Endothelial cell of umbilical vein (primary cell): Measurements from ENCODE around the gene LIG3. TPM values are rescaled to one million over a fixed set of nuclear protein-coding genes. Genes with fewer than 3 reads are reported as not detected.

Experiments used
- BruUV-seq: library from RNA; stranded (reverse); fragments of 400-500 nt; replicated peaks from 2 replicates; lab custom pipeline; 2021; lab: Mats Ljungman, UMichigan
- CTCF ChIA-PET: fragments of 300-600, 350-600 bp; sonication (Branson Sonifier 250); formaldehyde crosslinking; loops from one replicate; lab custom pipeline; 2021; ENCODE audit warnings: antibody characterized with exemption, inconsistent platforms; lab: Charles Lee
- POLR2A ChIA-PET: fragments of 300-600, 350-600 bp; sonication (Branson Sonifier 250); formaldehyde crosslinking; loops from one replicate; lab custom pipeline; 2021; ENCODE audit warnings: antibody characterized with exemption, inconsistent platforms; lab: Charles Lee
- DNase-seq: peaks from one replicate; pipeline ENCODE4 v3.0.0-alpha.2; 2011; ENCODE audit warnings: low read depth, low spot score
- FAIRE-seq: peaks from 2 replicates; lab custom pipeline; 2011; peaks lifted over from hg19 to GRCh38; lab: Jason Lieb, UNC
- H2AFZ ChIP-seq: 2 replicates; pipeline ENCODE4 v1.6.0; 2012; ENCODE audit warnings: low read depth, low read length, control low read depth, inconsistent platforms
- H3K27ac ChIP-seq: 2 replicates; pipeline ENCODE4 v1.5.1; 2011; ENCODE audit warnings: low read depth, mild to moderate bottlenecking, control low read depth, low read length, moderate library complexity; ENCODE audit not compliant: insufficient read depth
- H3K27me3 ChIP-seq, 2 experiments: 2 replicates each; pipeline versions ENCODE4 v1.6.0 to v1.6.1; 2011; ENCODE audit warnings: low read length in 2 of 2, mixed read lengths in 1 of 2; ENCODE audit not compliant: control insufficient read depth in 2 of 2, insufficient read depth in 2 of 2
- H3K36me3 ChIP-seq, 2 experiments: 2 replicates in 1 of 2; 3 replicates in 1 of 2; pipeline ENCODE4 v1.5.1; 2011; ENCODE audit warnings: low read length in 2 of 2, mild to moderate bottlenecking in 1 of 2, moderate library complexity in 1 of 2; ENCODE audit not compliant: control insufficient read depth in 2 of 2, insufficient read depth in 2 of 2; ENCODE audit errors: extremely low read depth in 1 of 2
- H3K4me1 ChIP-seq: 3 replicates; pipeline ENCODE4 v1.5.1; 2011; ENCODE audit warnings: mild to moderate bottlenecking, low read length; ENCODE audit not compliant: control insufficient read depth, insufficient read depth; ENCODE audit errors: extremely low read depth
- H3K4me2 ChIP-seq: 2 replicates; pipeline ENCODE4 v1.6.1; 2011; ENCODE audit warnings: low read length, control low read depth, mixed read lengths; ENCODE audit not compliant: insufficient read depth
- H3K4me3 ChIP-seq, 3 experiments: fragments of 200-600 bp in 1 of 3; sonication (generic), shearing (Covaris generic) in 1 of 3; replicated peaks in 1 of 3; 2 replicates each; pipeline ENCODE4 v1.5.1; 2011 to 2016; ENCODE audit warnings: control low read depth in 3 of 3, low read length in 3 of 3, mild to moderate bottlenecking in 2 of 3, inconsistent platforms in 1 of 3, low read depth in 1 of 3, moderate library complexity in 1 of 3; ENCODE audit not compliant: insufficient read depth in 1 of 3
- H3K79me2 ChIP-seq: 2 replicates; pipeline ENCODE4 v1.6.0; 2012; ENCODE audit warnings: low read length, inconsistent platforms; ENCODE audit not compliant: control insufficient read depth, insufficient read depth
- H3K9ac ChIP-seq: replicated peaks from 2 replicates; pipeline ENCODE3; 2011; ENCODE audit warnings: low read length, control low read depth; ENCODE audit not compliant: insufficient read depth; ENCODE audit errors: extremely low read depth
- H3K9me1 ChIP-seq: replicated peaks from 3 replicates; pipeline ENCODE4 v1.6.0; 2011; ENCODE audit warnings: mild to moderate bottlenecking, low read length; ENCODE audit not compliant: control insufficient read depth, insufficient read depth; ENCODE audit errors: extremely low read depth
- H3K9me3 ChIP-seq: replicated peaks from 2 replicates; pipeline ENCODE4 v1.5.1; 2012; ENCODE audit warnings: low read length, inconsistent platforms; ENCODE audit not compliant: control insufficient read depth, insufficient read depth
- H4K20me1 ChIP-seq: replicated peaks from 2 replicates; pipeline ENCODE3; 2011; ENCODE audit warnings: mild to moderate bottlenecking, low read length; ENCODE audit not compliant: control insufficient read depth, insufficient read depth; ENCODE audit errors: extremely low read depth
- EZH2 ChIP-seq: IDR thresholded peaks from 2 replicates; pipeline ENCODE4 v1.6.1; 2012; ENCODE audit warnings: borderline replicate concordance, low read depth, mild to moderate bottlenecking, moderate library complexity, low read length, inconsistent platforms; ENCODE audit not compliant: severe bottlenecking
- FOS ChIP-seq: IDR thresholded peaks from 2 replicates; pipeline ENCODE4 v1.6.1; 2011; ENCODE audit warnings: mild to moderate bottlenecking, low read length, moderate library complexity, borderline replicate concordance; ENCODE audit not compliant: insufficient read depth
- GATA2 ChIP-seq: IDR thresholded peaks from 2 replicates; pipeline ENCODE4 v1.7.0; 2011; ENCODE audit warnings: low read depth, mild to moderate bottlenecking, moderate library complexity, mixed read lengths, low read length; ENCODE audit not compliant: insufficient read length, insufficient read depth
- JUN ChIP-seq: IDR thresholded peaks from 2 replicates; pipeline ENCODE4 v1.6.1; 2011; ENCODE audit warnings: borderline replicate concordance, low read depth; ENCODE audit not compliant: insufficient read length, insufficient read depth
- MYC ChIP-seq: IDR thresholded peaks from one replicate; pipeline ENCODE4 v1.6.1; 2011; ENCODE audit warnings: mild to moderate bottlenecking, low read depth, low read length
- POLR2A ChIP-seq: IDR thresholded peaks from 2 replicates; pipeline ENCODE4 v1.6.1; 2012; ENCODE audit warnings: low read depth, mild to moderate bottlenecking, control low read depth, low read length
- POLR2AphosphoS5 ChIP-seq: IDR thresholded peaks from 2 replicates; pipeline ENCODE4 v1.6.1; 2012; ENCODE audit warnings: low read depth, mild to moderate bottlenecking, control low read depth, low read length, moderate library complexity; ENCODE audit not compliant: insufficient read depth
- dilution Hi-C: fragments of 300-500 bp; cut with MboI; formaldehyde crosslinking; loops from one replicate; pipeline ENCODE4 v1.15.0; 2019; ENCODE audit warnings: low sequenced_read_pairs; ENCODE audit not compliant: extremely low pct_ligation_motif_present
- intact Hi-C: fragments of 100-400 bp; cut with micrococcal nuclease; formaldehyde crosslinking; loops from one replicate; pipeline ENCODE4 v1.10.0; 2022
- polyA plus RNA-seq, 4 experiments: library from polyadenylated mRNA; depleted of rRNA in 3 of 4; stranded (reverse) in 3 of 4; unstranded in 1 of 4; fragments of >200 nt; gene quantifications; 2 replicates each; pipeline versions ENCODE4 v1.2.1 to v1.2.3, GENCODE V29; 2011 to 2012; ENCODE audit warnings: missing spikeins in 1 of 4
- total RNA-seq: library from RNA; stranded (reverse); gene quantifications from 2 replicates; pipeline ENCODE4 v1.2.3, GENCODE V29; 2021
- TF ChIP-seq, protein P1 (sequence below), 2 donors: IDR thresholded peaks; 1 replicate in 1 of 2; 2 replicates in 1 of 2; pipeline ENCODE4 v1.5.1; 2011; ENCODE audit warnings: low read length in 2 of 2, mild to moderate bottlenecking in 2 of 2, moderate library complexity in 2 of 2, control low read depth in 1 of 2, inconsistent platforms in 1 of 2, low read depth in 1 of 2; ENCODE audit not compliant: insufficient read depth in 1 of 2; ENCODE audit errors: extremely low read depth in 1 of 2
- TF ChIP-seq, protein P2 (sequence below): IDR thresholded peaks from 2 replicates; pipeline ENCODE4 v1.6.1; 2011; ENCODE audit not compliant: insufficient read depth, insufficient read length

The LIG3 gene
- total and polyA plus RNA-seq, 2 donors (not counting 3 experiments of a cell fraction or from before 2014, with no cell fraction given): 25.8 to 35.3 TPM

DNA sequence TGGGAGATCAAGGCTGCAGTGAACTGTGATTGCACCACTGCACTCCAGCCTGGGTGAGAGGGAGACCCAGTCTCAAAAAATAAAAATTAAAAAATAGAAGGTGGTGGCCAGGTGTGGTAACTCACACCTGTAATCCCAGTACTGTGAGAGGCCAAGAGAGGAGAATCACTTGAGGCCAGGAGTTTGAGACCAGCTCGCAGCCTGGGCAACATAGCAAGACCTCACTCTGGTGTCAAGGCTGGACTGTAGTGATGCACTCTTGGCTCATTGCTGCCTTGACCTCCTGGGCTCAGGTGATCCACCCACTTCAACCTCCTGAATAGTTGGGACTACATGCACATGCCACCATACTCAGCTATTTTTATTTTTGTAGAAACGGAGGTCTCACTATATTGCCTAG lies 69.9 kb downstream of the LIG3 start:
- Histone ChIP-seq H3K27me3 (no peaks in the 10 kb centered on the region), H3K9me3 (no peaks in the 10 kb centered on the region), H3K9ac (no peak overlapping the region), H3K4me1 (peaks cover 18% of the 10 kb centered on the region), H3K9me1 (no peaks in the 10 kb centered on the region), H2AFZ (no peak overlapping the region), H3K4me2 (no peak overlapping the region), H3K4me3 (no peak overlapping the region), H3K36me3 (no peaks in the 10 kb centered on the region), H3K79me2 (peaks cover 4% of the 10 kb centered on the region), H3K27ac (no peak overlapping the region), H4K20me1 (no peaks in the 10 kb centered on the region)
- ChIA-PET POLR2A (no interaction called here), CTCF (no interaction called here)
- intact Hi-C loops: no loop called here
- TF ChIP-seq POLR2AphosphoS5 (no peak), GATA2 (no peak), MYC (no peak), FOS (no peak), POLR2A (no peak), JUN (no peak), EZH2 (no peak)
- TF ChIP-seq, protein P1, sequence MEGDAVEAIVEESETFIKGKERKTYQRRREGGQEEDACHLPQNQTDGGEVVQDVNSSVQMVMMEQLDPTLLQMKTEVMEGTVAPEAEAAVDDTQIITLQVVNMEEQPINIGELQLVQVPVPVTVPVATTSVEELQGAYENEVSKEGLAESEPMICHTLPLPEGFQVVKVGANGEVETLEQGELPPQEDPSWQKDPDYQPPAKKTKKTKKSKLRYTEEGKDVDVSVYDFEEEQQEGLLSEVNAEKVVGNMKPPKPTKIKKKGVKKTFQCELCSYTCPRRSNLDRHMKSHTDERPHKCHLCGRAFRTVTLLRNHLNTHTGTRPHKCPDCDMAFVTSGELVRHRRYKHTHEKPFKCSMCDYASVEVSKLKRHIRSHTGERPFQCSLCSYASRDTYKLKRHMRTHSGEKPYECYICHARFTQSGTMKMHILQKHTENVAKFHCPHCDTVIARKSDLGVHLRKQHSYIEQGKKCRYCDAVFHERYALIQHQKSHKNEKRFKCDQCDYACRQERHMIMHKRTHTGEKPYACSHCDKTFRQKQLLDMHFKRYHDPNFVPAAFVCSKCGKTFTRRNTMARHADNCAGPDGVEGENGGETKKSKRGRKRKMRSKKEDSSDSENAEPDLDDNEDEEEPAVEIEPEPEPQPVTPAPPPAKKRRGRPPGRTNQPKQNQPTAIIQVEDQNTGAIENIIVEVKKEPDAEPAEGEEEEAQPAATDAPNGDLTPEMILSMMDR (IDR thresholded peaks at IDR 0.05; ENCODE audit: extremely low read depth in 1 of 2, insufficient read depth in 1 of 2, low read depth in 1 of 2, low read length in 2 of 2): no peak
- TF ChIP-seq, protein P2, sequence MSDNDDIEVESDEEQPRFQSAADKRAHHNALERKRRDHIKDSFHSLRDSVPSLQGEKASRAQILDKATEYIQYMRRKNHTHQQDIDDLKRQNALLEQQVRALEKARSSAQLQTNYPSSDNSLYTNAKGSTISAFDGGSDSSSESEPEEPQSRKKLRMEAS: no peak
- FAIRE-seq: no peak
- dilution Hi-C loops: no loop called here
- no peak for DNase-seq
- no TSS peak for BruUV-seq
